HG03139 (cell line): ENCODE measurements around the gene TP53BP1.

Experiments used
- ATAC-seq: cut with Tn5 transposase; IDR thresholded peaks from one replicate; pipeline ENCODE4 v1.9.1; 2021; ENCODE audit not compliant: unreplicated experiment

TP53BP1 gene

DNA sequence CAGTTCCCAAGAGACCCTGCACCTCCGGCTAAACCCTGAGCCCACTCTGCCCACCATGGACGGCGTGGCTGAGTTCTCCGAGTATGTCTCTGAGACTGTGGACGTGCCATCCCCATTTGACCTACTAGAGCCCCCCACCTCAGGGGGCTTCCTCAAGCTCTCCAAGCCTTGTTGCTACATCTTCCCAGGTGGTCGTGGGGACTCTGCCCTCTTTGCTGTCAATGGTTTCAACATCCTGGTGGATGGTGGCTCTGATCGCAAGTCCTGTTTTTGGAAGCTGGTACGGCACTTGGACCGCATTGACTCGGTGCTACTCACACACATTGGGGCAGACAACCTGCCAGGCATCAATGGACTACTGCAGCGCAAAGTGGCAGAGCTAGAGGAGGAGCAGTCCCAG lies 28.5 kb upstream of the TP53BP1 start:
- ATAC-seq, result no peak

- no peak for ATAC-seq
Measured at GRCh38 chr15:43520138-43520537, 27.2 kb upstream of the TP53BP1 start.

DNA sequence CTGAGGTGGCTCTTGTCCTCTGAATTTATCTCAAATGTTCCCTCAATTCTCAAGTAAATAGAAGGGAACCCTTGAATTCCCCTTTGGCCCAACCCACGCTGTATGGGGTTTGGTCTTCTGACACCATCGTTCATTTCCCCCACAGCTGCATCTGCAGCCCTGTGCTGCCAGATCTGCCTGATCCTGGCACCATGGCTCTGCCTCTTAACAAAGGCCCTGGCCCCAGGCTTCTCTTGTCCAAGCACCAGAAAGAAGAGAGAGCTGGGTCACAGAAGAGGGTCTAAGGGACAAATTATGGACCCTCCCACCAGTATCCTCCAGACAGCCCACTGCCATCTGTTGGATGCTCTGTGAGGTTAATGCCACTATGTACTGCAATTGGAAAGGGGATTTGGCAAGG lies 26.2 kb upstream of the TP53BP1 start:
- no peak for ATAC-seq

GRCh38 chr15:43518197-43518761 lies 25.3 kb upstream of the TP53BP1 start:
- ATAC-seq, result no peak

GRCh38 chr15:43517354-43518196 lies 24.6 kb upstream of the TP53BP1 start, which contains the start of gene MAP1A:
TSS of gene MAP1A (plus strand) at chr15:43517608. CDS start at chr15:43521474, 3,866 bp downstream.
- ATAC-seq, result no peak

GRCh38 chr15:43516801-43517353 lies 23.9 kb upstream of the TP53BP1 start:
- ATAC-seq, result no peak

GRCh38 chr15:43516185-43516584 lies 23.2 kb upstream of the TP53BP1 start:
- no peak for ATAC-seq

- no peak for ATAC-seq
Measured at GRCh38 chr15:43515741-43516140, 22.8 kb upstream of the TP53BP1 start.

GRCh38 chr15:43514241-43515057 lies 21.5 kb upstream of the TP53BP1 start:
- no peak for ATAC-seq

DNA sequence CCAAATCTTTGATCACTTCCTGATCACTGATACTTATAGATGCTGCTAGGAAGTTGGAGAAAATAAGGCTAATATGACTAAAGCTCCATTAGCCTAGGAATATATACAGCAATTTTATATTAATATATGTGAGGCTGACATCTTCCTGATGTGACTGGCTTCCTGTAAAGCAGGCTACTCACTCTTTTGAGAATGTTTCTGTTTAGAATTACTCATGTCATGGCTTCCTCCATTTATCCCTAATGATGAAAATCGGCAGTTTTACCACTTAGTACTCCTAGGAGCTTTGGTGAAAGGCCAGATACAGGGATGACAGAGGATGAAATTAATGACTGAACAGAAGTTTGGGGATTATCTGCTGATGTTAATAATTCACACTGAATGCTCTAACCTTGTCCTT lies 20.6 kb upstream of the TP53BP1 start:
- no peak for ATAC-seq

DNA sequence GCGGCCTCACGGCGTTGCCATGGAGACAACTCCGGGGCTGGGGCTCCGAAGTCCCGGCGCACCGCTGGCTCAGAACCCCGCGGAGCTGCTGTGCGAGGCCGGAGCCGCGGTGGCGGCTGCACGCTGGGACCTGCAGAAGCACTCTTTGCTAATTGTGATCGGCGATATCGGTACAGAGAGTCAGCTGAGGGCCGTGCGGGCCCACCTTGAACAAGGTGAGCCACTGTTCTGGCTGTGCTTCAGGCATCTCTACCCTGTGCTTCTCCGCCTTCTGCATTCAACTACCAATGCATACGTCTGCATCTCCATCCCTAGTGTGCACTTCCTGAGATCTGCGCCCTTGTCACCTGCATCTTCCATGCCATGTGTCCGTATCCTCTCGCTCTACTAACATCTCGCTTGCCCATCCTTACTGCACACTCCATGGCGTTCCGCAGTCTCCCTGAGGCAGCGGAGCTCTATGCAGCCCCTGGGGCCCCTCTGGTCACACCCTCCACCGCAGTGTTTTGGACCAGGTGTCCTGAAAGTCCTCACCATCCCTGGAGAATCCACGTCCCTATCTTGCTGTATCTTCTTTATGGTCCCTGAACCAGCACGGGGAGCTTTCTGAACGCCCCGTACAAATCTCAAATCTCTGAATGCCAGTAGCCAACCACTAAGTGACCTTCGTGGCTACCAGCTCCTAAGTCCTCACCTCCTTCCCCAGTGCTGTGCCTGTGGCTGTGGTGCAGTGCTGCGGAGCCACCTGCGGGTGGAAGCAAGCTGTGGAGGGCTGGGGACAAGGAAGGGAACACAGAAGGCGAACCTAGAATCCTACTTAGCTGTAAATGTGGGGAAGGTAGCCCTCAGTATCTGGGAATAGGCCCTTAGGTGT lies 18.3 kb upstream of the TP53BP1 start:
- ATAC-seq, result peak; percentile 8

DNA sequence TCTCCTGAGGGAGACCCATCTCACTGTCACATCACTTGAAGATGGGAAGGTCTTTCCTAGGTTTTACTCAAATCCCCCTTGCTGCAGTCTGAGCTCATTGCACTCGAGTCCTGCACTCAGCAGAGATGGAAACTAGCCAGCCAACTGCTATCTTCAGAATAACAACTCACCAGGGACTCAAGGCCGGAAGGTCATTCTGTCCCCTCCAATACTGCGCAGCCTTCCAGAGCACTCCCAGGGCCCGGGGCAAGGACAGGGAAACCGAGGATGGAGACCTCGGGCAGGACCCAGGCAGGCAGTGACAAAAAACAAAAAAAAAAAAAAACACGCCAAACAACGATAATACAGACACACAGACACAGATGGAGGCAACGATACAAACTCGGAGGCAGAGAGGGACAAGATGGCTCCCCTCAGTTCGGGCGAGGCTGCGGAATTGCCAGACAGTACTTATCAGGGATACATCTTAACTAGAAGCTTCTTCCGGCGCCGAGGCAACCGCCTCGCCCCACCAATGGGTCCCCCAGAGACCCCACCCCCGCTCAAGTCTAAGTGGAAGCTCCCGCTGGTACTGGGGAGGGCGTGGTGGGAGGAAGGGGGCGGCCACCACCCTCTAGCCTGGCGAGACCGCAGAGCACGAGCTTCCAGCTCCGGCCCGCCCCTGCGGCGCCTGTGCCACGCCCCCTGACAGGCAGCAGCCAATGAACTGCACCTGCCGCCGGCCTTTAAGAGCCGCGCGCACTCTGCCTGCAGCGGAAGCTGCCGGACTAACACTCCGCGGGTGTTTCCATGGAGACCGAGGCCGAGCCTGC lies 17.4 kb upstream of the TP53BP1 start:
- peak; percentile 93 for ATAC-seq

DNA sequence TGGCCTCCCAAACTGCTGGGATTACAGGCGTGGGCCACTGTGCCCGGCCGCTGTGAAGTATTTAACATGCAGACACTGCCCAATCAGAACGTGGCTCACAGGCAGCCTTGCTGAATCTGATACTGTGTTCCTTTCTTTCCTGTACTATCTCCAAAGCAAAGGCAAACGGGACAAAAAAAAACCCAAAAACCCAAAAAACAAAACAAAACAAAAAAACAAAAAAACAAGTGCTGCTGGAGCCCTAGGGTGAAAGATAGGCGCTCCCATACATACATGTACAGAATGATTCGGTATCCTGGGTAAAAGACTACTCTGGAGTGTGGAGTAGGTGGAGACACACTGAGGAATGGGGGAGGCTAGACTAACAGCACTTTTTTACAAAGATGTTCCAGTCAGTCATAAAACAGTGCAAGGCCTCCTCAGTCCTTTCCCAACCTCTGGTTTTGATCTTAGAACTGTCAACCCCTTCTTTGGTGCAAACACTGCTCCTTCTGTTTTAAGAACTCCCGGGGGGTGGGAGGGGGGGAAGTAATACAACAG lies 16.8 kb upstream of the TP53BP1 start:
- ATAC-seq, result no peak

DNA sequence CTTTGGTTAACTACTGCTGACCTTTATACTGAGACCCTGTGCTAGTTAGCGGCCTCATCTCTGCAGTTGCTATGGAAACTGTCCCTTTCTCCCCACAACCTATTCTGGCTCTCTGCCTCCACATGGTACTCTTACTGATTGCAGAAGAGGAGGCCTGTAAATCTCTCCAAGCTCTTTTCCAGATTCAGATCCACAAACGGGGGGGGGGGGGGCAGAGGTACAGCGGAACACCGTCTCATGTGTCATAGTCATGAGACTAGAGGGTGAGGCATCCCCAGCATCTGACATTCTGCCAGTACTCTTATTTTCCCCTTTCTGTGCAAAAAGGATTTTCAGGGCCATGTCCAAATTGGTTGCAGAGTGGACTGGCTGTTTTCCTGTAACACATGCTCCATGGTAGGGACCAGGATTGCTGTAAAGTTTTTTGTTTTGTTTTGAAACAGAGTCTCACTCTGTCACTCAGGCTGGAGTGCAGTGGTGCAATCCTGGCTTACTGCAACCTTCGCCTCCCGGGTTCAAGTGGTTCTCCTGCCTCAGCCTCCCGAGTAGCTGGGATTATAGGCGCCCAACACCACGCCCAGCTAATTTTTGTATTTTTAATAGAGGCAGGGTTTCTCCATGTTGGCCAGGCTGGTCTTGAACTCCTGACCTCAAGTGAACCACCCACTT lies 16.2 kb upstream of the TP53BP1 start:
- ATAC-seq, result no peak

DNA sequence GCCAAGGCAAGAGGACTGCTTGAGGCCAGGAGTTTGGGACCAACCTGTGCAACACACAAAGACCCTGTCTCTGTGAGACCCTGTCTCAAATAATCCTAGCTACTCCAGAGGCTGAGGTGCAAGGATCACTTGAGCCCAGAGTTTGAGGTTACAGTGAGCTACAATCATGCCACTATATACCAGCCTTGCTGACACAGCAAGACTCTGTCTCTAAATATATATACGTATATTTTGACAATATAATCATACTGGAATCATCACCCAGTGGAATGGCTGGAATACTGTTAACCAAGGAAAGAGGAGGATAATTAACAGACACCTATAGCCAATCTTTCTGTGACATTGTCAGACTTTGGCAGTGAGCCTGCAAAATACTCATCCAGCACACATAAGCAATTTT lies 15.5 kb upstream of the TP53BP1 start:
- ATAC-seq, result no peak

- no peak for ATAC-seq
Measured at GRCh38 chr15:43505738-43506137, 12.8 kb upstream of the TP53BP1 start.

DNA sequence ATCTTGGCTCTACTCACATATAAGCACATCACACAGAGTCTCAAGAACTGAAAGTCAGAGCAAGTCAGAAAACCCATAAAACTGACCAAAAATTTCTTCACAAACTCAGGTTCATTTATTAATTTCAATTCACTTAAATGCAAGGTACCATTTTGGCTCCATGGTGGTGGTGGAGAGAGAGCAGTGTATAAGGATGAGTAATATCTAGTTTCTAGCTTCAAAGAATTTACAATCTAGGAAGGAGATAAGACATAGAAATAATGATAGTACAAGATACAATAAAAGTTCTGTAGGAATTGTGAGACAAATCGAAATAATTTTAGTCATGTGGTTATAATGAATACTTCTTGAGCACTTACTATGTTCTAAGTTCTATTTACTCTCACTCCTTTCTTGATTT lies 6.7 kb upstream of the TP53BP1 start:
- no peak for ATAC-seq

DNA sequence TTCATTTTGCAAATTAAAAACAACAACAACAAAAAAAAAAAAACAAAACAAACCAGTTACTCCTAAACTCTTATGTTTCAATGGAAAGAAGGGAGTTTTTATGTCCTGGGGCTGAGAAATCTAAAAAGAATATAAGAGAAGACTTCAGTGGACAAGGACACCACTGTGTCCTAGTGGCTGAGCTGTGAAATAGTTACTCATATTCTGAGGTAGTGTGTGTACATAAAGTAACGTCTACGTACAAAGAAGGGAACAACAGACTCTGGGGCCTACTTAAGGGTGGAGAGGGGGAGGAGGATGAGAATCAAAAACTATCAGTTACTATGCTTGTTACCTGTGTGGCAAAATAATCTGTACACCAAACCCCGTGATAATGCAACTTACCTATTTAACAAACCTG lies 6.0 kb upstream of the TP53BP1 start:
- no peak for ATAC-seq
